Trophoblast cell (in vitro differentiated cells and primary cell): ENCODE measurements around the gene LRBA.
A peak's percentile ranks its signal among the peaks of the same experiment; 100 is the strongest.

Experiments
- DNase-seq, 2 donors: peaks; one replicate each; pipeline ENCODE4 v3.0.0-alpha.2; 2016
- H2AFZ ChIP-seq: 2 replicates; pipeline ENCODE4 v1.6.1; 2013; ENCODE audit warnings: low read length, moderate library complexity, mild to moderate bottlenecking; ENCODE audit not compliant: insufficient read depth, poor library complexity
- H2AK5ac ChIP-seq: 2 replicates; pipeline ENCODE4 v1.6.1; 2013; ENCODE audit warnings: mild to moderate bottlenecking, low read length
- H2BK120ac ChIP-seq: 2 replicates; pipeline ENCODE4 v1.6.1; 2013; ENCODE audit warnings: low read length, mild to moderate bottlenecking, moderate library complexity; ENCODE audit not compliant: insufficient read depth, poor library complexity
- H2BK12ac ChIP-seq: 2 replicates; pipeline ENCODE4 v1.6.1; 2013; ENCODE audit warnings: mild to moderate bottlenecking, low read length, moderate library complexity
- H2BK5ac ChIP-seq: 2 replicates; pipeline ENCODE4 v1.6.1; 2013; ENCODE audit warnings: low read length, low read depth, moderate library complexity, mild to moderate bottlenecking; ENCODE audit not compliant: poor library complexity
- H3K14ac ChIP-seq: 2 replicates; pipeline ENCODE4 v1.6.1; 2013; ENCODE audit warnings: mild to moderate bottlenecking, low read length
- H3K18ac ChIP-seq: 2 replicates; pipeline ENCODE4 v1.6.1; 2013; ENCODE audit warnings: mild to moderate bottlenecking, low read length
- H3K23ac ChIP-seq: 2 replicates; pipeline ENCODE4 v1.6.1; 2013; ENCODE audit warnings: low read length
- H3K27ac ChIP-seq: 2 replicates; pipeline ENCODE4 v1.5.1; 2013; ENCODE audit warnings: low read depth, mild to moderate bottlenecking, inconsistent platforms, low read length, moderate library complexity
- H3K27me3 ChIP-seq: 2 replicates; pipeline ENCODE4 v1.6.1; 2013; ENCODE audit warnings: inconsistent platforms, mild to moderate bottlenecking, low read length, moderate library complexity; ENCODE audit not compliant: insufficient read depth
- H3K36me3 ChIP-seq, 2 experiments: 1 replicate in 1 of 2; 2 replicates in 1 of 2; pipeline ENCODE4 v1.6.1; 2013; ENCODE audit warnings: low read length in 2 of 2, mild to moderate bottlenecking in 2 of 2, moderate library complexity in 1 of 2; ENCODE audit not compliant: insufficient read depth in 2 of 2, control insufficient read depth in 1 of 2
- H3K4ac ChIP-seq: 2 replicates; pipeline ENCODE4 v1.6.1; 2013; ENCODE audit warnings: low read depth, mild to moderate bottlenecking, low read length, moderate library complexity
- H3K4me1 ChIP-seq, 2 experiments: 1 replicate in 1 of 2; 2 replicates in 1 of 2; pipeline ENCODE4 v1.6.1; 2013; ENCODE audit warnings: low read length in 2 of 2, mild to moderate bottlenecking in 2 of 2, moderate library complexity in 1 of 2; ENCODE audit not compliant: insufficient read depth in 2 of 2, control insufficient read depth in 1 of 2
- H3K4me2 ChIP-seq: 2 replicates; pipeline ENCODE4 v1.6.1; 2013; ENCODE audit warnings: inconsistent platforms, mild to moderate bottlenecking, low read length, moderate library complexity
- H3K4me3 ChIP-seq: 2 replicates; pipeline ENCODE4 v1.5.1; 2013; ENCODE audit warnings: mild to moderate bottlenecking, low read depth, low read length, inconsistent platforms
- H3K79me1 ChIP-seq: one replicate; pipeline ENCODE4 v1.6.1; 2013; ENCODE audit warnings: low read length
- H3K79me2 ChIP-seq: 2 replicates; pipeline ENCODE4 v1.6.1; 2013; ENCODE audit warnings: low read length, mild to moderate bottlenecking; ENCODE audit not compliant: control insufficient read depth, insufficient read depth, poor library complexity
- H3K9ac ChIP-seq: 2 replicates; pipeline ENCODE4 v1.6.1; 2013; ENCODE audit warnings: mild to moderate bottlenecking, low read length
- H3K9me3 ChIP-seq: 2 replicates; pipeline ENCODE4 v1.6.1; 2013; ENCODE audit warnings: low read depth, mild to moderate bottlenecking, control low read depth, inconsistent platforms, low read length; ENCODE audit not compliant: insufficient read depth
- H4K12ac ChIP-seq: 2 replicates; pipeline ENCODE4 v1.6.1; 2013; ENCODE audit warnings: low read depth, mild to moderate bottlenecking, low read length, moderate library complexity
- H4K8ac ChIP-seq: 2 replicates; pipeline ENCODE4 v1.6.1; 2013; ENCODE audit warnings: low read depth, mild to moderate bottlenecking, low read length, moderate library complexity
- H4K91ac ChIP-seq: one replicate; pipeline ENCODE4 v1.6.1; 2013; ENCODE audit warnings: low read depth, mild to moderate bottlenecking, low read length, moderate library complexity
- WGBS: extraction: QIAGEN DNeasy Blood & Tissue Kit; methylation state at CpG from one replicate; pipeline ENCODE4 v1.1.7; 2013; ENCODE audit warnings: missing lambda C conversion rate; ENCODE audit not compliant: insufficient read length, insufficient coverage; ENCODE audit errors: extremely low coverage; 5-methylcytosine and 5-hydroxymethylcytosine counted together

LRBA gene

DNA sequence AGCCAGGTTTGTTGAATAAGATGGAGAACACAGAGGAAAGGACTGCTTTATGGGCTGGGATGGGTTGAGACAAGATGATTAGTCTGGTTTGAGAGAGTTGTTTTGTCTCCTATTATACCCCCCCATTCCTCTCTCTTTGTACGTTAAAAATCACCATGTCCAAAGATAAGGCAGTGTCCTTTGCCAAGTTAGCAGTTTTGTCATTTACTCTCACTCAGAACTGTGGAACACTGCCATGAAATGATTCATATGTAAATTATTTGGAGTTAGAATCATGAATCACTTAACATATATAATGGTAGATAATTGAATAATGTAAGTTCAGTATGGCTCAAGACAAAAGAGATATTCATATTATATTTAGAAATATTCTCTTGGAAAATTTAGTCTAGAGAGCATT is 785.6 kb downstream of the LRBA start:
- Histone ChIP-seq H3K4me1 (no peaks in the 10 kb centered on the region), H2BK12ac (no peak overlapping the region), H3K23ac (no peak overlapping the region), H3K4me2 (no peak overlapping the region), H2BK5ac (no peak overlapping the region), H2AK5ac (no peak overlapping the region), H3K36me3 (no peaks in the 10 kb centered on the region), H4K12ac (no peak overlapping the region), H3K27ac (no peak overlapping the region), H3K9me3 (no peaks in the 10 kb centered on the region), H4K91ac (no peak overlapping the region), H2BK120ac (no peak overlapping the region), H4K8ac (no peak overlapping the region), H3K14ac (no peak overlapping the region), H2AFZ (no peak overlapping the region), H3K18ac (no peak overlapping the region), H3K4me3 (no peak overlapping the region), H3K79me2 (no peaks in the 10 kb centered on the region), H3K27me3 (no peaks in the 10 kb centered on the region), H3K4ac (no peak overlapping the region), H3K79me1 (no peaks in the 10 kb centered on the region), H3K9ac (no peak overlapping the region)
- no peak for DNase-seq
- no CpG with 5 or more reads among the region's 1 CpG for WGBS

DNA sequence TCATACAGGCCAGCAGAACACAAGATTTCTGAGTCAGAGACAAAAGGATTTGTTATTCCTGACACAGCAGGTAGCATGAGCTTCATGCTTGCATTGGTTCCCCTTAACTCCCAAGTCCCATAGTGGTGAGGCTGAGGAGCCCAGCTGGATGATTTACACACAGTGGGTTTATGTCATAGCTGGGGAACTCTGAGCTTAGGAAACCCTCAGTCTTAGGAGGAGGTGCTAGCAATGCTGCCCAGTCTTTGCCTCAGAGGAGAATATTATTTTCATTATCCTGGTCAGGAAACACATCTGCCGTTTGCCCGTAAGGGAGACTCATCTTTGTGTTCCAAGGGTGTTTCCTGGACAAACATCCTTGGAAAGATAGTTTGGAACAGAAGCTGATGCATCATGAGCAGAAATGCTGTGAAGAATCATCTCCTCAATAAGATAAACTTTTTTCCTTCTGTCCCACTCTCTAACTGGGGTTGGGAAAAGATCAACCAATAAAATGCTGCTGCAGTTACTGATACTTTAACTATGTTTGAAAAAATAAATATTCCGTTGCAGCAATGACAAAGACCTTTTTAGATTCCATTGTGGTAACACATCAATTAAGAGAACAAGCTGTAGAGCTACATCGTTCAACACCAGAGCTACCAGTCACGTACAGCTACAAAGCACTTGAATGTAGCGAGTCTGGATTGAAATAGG is 790.0 kb downstream of the LRBA start:
- Histone ChIP-seq H4K12ac (no peak overlapping the region), H3K27ac (no peak overlapping the region), H2BK120ac (no peak overlapping the region), H2BK5ac (no peak overlapping the region), H3K9me3 (no peaks in the 10 kb centered on the region), H3K14ac (no peak overlapping the region), H4K91ac (no peak overlapping the region), H3K4me1 (peaks cover 0 to 2% of the 10 kb centered on the region in 2 experiments), H2AFZ (no peak overlapping the region), H2AK5ac (no peak overlapping the region), H3K36me3 (no peaks in the 10 kb centered on the region), H3K23ac (no peak overlapping the region), H3K4ac (no peak overlapping the region), H3K4me2 (no peak overlapping the region), H4K8ac (no peak overlapping the region), H3K4me3 (no peak overlapping the region), H2BK12ac (no peak overlapping the region), H3K27me3 (no peaks in the 10 kb centered on the region), H3K18ac (no peak overlapping the region), H3K79me1 (peaks cover 2% of the 10 kb centered on the region), H3K9ac (no peak overlapping the region), H3K79me2 (no peaks in the 10 kb centered on the region)
- no peak for DNase-seq
- WGBS = no CpG with 5 or more reads among the region's 6 CpGs

DNA sequence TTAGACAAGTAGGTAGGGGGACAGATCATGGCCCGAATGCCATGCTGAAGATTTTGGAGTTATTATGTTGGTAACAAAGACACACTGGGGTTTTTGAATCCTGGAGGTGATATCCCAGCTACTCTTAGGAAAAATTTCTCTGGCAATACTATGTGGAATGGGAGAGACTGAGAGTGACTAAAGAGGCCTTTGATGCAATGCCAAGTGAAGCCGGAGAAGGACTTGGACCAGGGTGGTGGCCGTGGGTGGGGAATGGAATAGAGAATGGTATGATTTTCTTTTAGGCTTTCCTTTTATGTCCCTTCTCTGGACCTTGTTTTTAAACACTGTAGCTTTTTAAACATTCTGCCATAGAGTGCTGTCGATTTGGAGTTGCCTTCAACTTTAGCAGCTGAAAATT is 795.2 kb downstream of the LRBA start:
- H2BK12ac ChIP-seq = peak overlapping the region; percentile 22
- H3K23ac ChIP-seq = no peak overlapping the region
- DNase-seq = no peak
- no peak overlapping the region for H2BK5ac ChIP-seq
- no peak overlapping the region for H3K18ac ChIP-seq
- H3K27ac ChIP-seq = no peak overlapping the region
- H3K14ac ChIP-seq = no peak overlapping the region
- H3K4me2 ChIP-seq = no peak overlapping the region
- H3K27me3 ChIP-seq = no peaks in the 10 kb centered on the region
- no peak overlapping the region for H4K12ac ChIP-seq
- no peak overlapping the region for H3K9ac ChIP-seq
- no peaks in the 10 kb centered on the region for H3K9me3 ChIP-seq
- no peak overlapping the region for H2AK5ac ChIP-seq
- H2AFZ ChIP-seq = no peak overlapping the region
- no CpG with 5 or more reads among the region's 4 CpGs for WGBS
- H3K79me2 ChIP-seq = no peaks in the 10 kb centered on the region
- H2BK120ac ChIP-seq = no peak overlapping the region
- H3K4me3 ChIP-seq = no peak overlapping the region
- no peak overlapping the region for H4K8ac ChIP-seq
- peaks cover 7 to 11% of the 10 kb centered on the region in 2 experiments for H3K4me1 ChIP-seq
- H3K4ac ChIP-seq = no peak overlapping the region
- no peak overlapping the region for H4K91ac ChIP-seq
- H3K79me1 ChIP-seq = peaks cover 10% of the 10 kb centered on the region
- no peaks in the 10 kb centered on the region for H3K36me3 ChIP-seq

DNA sequence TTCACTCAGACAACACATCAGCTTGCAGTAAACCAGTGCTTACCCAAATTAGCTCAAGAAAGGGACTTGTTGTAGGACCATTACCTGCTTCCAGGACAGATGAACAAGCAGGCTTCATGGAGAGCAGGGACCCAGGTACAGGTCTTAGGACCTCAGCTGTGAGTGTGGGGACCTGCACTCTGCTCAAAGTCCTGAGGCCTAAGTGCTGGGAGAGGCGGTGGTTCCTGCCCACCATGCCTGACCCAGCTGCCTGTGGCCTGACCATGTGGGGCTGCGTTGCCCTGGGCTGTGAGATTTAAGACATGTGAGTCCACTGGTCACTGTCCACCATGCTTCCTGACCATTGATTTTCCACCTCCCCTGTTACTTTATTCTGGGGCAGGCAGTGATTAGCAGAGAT is 796.6 kb downstream of the LRBA start:
- WGBS = no CpG with 5 or more reads among the region's 2 CpGs

More for the DNA sequence above, 796.6 kb downstream of the LRBA start:
- Histone ChIP-seq H2BK120ac (peak overlapping the region; percentile 46), H3K36me3 (no peaks in the 10 kb centered on the region), H3K9me3 (no peaks in the 10 kb centered on the region), H3K18ac (no peak overlapping the region), H3K14ac (peak overlapping the region; percentile 80), H3K23ac (no peak overlapping the region), H3K27ac (no peak overlapping the region), H4K91ac (peak overlapping the region; percentile 78), H3K4me3 (no peak overlapping the region), H3K27me3 (no peaks in the 10 kb centered on the region), H3K4me1 (peaks cover 7 to 11% of the 10 kb centered on the region in 2 experiments), H3K4me2 (no peak overlapping the region), H4K12ac (peak overlapping the region; percentile 51), H3K9ac (no peak overlapping the region), H4K8ac (peak overlapping the region; percentile 69), H3K79me1 (peaks cover 10% of the 10 kb centered on the region), H2BK5ac (no peak overlapping the region), H2AK5ac (peak overlapping the region; percentile 96), H2BK12ac (peak overlapping the region; percentile 84), H2AFZ (peak overlapping the region; percentile 10), H3K4ac (no peak overlapping the region), H3K79me2 (no peaks in the 10 kb centered on the region)
- DNase-seq = no peak
